ENCODE data around the gene GRAMD2B. TPM values are rescaled to one million over a fixed set of nuclear protein-coding genes. Genes with fewer than 3 reads are reported as not detected.
"Not testable (repeated sequence)": the region's sequence is repeated elsewhere in the genome, so short reads cannot be mapped to it uniquely, and the experiment has no call there.

The GRAMD2B gene
- total RNA-seq, 2 experiments from 2014 or later = 9.3 to 10.1 TPM

- ChIA-PET CTCF (no interaction called here), POLR2A (no interaction called here)
These were observed 20.3 kb upstream of the GRAMD2B start for GRCh38 chr5:126402621-126403555.

DNA sequence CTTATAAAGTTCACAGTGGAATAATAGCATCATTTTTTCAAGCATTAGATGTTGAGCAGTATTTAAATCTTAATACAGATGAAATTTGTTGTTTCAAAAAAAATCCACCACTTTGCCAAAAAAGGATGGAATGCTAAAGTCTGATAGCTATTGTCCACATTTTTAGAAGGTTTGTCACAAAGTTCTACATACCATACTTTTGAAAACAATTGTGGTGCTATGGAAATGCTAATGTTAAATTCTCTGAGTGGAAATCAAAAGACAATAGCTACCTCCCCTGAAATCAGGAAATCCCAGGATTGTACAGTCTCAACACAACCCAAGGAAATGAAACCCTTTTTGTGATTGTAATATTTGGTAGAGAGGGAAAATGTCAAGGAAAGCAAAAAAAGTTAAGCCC is 19.3 kb upstream of the GRAMD2B start:
- ChIA-PET POLR2A (no interaction called here), CTCF (no interaction called here)

DNA sequence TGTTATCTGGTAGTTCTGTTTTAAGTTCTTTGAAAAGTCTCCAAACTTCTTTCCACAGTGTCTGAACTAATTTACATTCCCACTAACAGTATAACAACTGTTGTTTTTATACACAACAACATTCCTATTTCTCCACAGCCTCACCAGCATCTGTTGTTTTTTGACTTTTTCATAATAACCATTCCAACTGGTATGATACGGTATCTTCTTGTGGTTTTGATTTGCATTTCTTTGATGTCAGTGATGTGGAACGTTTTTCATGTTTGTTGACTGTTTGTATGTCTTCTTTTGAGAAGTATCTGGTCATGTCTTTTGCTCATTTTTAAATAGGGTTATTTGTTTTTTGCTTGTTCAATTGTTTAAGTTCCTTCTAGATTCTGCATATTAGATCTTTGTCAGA is 12.6 kb upstream of the GRAMD2B start:
- CTCF ChIA-PET = no interaction called here

GRCh38 chr5:126413856-126414255 is 9.4 kb upstream of the GRAMD2B start:
- CTCF ChIA-PET = interaction anchor here (1.1 kb wide), 1 partner anchor 86 kb away, joined by 3 read pairs; no protein-coding TSS in a partner anchor
- POLR2A ChIA-PET = no interaction called here

More for the DNA sequence above, 12.6 kb upstream of the GRAMD2B start:
- POLR2A ChIA-PET = no interaction called here

GRCh38 chr5:126414874-126415502 is 8.2 kb upstream of the GRAMD2B start:
- CTCF ChIA-PET = no interaction called here
- POLR2A ChIA-PET = no interaction called here

- CTCF ChIA-PET = no interaction called here
- POLR2A ChIA-PET = no interaction called here
These were observed 7.4 kb upstream of the GRAMD2B start for GRCh38 chr5:126415789-126416188.

DNA sequence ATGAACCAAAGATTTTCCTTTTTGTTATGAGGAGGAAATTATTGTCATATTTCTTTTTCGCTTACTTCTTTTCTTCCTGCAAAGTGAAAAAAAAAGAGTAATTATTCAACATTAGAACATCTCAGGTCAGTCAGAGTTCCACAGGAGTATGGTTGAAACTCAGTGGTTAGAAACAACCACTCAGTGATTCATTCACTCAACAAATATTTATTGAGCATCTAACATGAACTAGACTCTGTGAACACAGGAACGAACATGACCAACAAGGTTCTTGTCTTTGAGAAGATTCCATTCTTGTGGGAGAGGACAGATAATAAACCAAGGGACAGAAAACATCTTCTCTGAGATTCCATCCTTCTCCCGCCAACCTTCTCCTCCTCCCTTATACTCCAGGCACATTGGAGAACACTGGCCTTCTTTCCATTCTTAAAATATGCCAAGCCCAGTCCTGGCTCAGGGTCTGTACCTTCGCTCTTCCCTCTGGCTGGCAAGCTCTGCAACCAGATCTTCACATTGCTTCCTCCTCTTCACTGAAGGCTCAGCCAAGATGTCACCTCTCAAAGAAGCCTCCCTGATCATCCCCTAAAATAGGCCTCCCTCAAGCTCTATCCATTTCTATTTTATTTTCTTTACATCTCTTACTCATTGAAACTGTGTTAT is 6.8 kb upstream of the GRAMD2B start:
- CTCF ChIA-PET = no interaction called here
- POLR2A ChIA-PET = no interaction called here

DNA sequence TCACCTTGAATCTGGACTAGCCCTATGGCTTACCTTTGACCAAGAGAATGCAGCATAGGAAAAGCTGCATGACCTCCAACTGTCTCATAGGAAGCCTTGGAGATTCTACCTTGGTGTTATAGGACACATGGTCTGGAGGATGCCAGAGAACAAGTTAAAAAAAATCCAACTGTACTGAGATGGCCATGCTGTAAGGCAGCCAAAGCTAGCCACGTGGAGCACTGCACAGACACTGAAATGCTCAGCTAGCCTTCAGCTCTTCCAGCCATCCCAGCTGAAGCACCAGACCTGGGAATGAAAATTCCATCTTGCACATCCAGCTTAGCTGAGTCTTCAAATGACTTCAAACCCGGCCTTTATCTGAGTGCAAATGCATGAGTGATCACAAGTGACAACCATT is 6.0 kb upstream of the GRAMD2B start:
- POLR2A ChIA-PET = no interaction called here
- CTCF ChIA-PET = no interaction called here

DNA sequence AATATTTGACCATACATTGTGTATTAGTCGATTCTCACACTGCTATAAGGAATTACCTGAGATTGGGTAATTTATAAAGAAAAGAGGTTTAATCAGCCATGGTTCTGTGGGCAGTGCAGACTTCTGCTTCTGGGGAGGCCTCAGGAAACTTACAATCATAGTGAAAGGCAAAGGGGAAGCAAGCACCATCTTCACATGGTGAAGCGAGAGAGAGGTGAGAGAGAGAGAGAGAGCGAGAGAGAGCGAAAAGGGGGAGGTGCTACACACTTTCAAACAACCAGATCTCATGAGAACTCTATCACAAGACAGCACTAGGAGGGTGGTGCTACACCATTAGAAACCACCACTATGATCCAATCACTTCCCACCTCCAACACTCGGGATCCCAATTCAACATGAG is 4.1 kb upstream of the GRAMD2B start:
- CTCF ChIA-PET = interaction anchor here (1.0 kb wide), 1 partner anchor 18 kb away, joined by 3 read pairs; no protein-coding TSS in a partner anchor
- POLR2A ChIA-PET = no interaction called here

DNA sequence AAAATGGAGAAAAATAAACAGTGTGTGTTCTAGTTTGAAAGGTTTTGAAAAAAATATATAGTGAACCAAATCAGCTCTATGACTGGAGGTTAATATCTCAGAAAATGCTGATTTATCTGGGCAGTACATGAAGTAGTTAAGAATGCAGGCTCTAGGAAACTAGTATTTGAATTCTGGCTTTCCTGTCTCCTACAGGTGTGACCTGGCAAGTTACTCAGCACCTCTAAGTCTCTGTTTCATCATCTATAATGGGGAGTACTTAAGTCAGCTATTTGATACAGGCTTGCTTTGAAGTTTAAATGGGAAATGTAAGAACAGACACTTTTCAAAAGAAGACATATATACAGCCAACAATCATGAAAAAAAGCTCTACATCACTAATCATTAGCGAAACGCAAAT is 5.2 kb downstream of the GRAMD2B start:
- POLR2A ChIA-PET = no interaction called here
- CTCF ChIA-PET = no interaction called here

DNA sequence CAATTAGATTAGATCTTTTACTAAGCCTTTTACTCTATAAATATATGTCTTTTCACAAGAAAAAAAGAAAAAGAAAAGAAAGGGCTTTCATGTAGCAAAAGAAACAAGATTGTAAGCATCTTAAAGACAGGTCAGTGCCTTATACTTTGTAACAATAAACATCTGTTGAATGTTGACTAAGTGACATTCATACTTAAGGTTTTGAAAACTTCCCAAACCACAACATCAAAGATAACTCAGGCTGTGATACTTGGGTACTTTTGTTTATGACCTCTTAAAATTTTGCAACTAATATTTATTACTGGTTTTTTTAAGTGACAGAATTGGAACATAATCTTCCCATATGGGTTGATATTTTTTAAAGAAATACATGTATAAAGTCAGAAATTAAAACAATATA is 7.4 kb downstream of the GRAMD2B start:
- ChIA-PET CTCF (no interaction called here), POLR2A (no interaction called here)

DNA sequence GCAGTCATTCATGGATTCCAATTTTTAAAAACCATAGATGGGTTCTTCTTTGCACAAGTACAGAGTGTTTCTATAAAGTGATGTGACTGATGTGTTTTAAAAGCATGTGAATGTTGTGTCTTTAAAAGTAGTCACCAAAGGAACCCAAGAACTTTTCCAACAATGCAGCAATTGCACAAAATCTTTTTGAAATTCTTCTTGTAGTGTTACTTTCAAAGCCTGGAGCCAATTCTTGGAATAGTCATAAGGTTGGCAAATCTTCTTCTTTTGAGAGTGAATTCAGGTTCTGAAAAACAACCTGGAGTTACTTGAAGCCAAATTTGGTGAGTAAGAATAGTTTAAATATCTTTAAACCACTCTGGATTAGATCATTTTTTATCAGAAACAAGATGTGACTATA is 10.5 kb downstream of the GRAMD2B start:
- ChIA-PET CTCF (interaction anchor here (1.1 kb wide), 1 partner anchor 10 kb away, joined by 3 read pairs; the partner anchor contains the start of gene GRAMD2B), POLR2A (no interaction called here)

DNA sequence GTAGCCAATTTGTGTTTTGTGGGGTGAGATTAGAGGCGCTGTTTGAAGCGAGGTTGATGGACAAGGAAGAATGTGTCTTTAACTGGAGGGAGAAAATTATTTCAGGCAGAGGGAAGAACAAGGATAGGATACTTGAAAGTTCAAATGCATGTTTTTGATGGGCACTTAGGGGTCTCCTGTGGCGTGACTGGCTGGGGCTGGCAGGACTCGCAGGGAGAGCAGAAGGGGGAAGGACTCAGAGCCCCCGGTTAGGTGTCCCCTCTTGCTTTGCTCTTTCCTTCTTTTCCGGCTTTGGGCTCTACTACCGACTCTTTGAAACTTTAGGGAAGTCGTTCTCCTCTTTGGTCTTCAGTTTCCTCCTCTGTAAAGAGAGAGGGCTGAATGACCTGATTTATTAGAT is 12.1 kb downstream of the GRAMD2B start:
- ChIA-PET POLR2A (no interaction called here), CTCF (no interaction called here)

DNA sequence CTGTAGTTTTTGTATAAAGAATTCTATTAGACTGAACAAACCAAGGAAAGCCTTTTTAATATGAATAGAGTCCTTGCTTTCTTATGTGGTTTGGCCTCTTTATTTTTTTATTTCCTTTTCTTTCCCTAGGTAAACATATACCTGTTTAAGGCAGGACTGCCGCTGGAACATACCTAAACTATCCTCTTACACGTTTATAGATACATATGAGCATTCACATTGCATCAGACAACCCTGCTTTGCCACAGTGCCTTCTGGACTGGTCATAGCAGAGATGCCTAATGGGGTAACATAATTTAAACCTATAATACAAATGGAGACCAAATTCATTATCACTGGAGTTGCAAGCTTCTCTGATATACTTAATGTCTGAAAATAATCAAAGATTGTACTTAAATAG is 12.5 kb downstream of the GRAMD2B start:
- ChIA-PET CTCF (no interaction called here), POLR2A (no interaction called here)

GRCh38 chr5:126437721-126438120 is 14.5 kb downstream of the GRAMD2B start:
- CTCF ChIA-PET = interaction anchor here (0.9 kb wide), 1 partner anchor 18 kb away, joined by 3 read pairs; no protein-coding TSS in a partner anchor

GRCh38 chr5:126438267-126438666 is 15.1 kb downstream of the GRAMD2B start:
- ChIA-PET POLR2A (interaction anchor here (0.5 to 1.8 kb wide), 5 partner anchors 8 to 43 kb away, joined by 3 to 9 read pairs (median 5); partner anchors contain the start of gene GRAMD2B), CTCF (interaction anchor here (0.8 kb wide), 1 partner anchor 13 kb away, joined by 3 read pairs; no protein-coding TSS in a partner anchor)

More at GRCh38 chr5:126437721-126438120, 14.5 kb downstream of the GRAMD2B start:
- POLR2A ChIA-PET = interaction anchor here (1.1 to 1.8 kb wide), 3 partner anchors 9 to 15 kb away, joined by 5 to 9 read pairs (median 6); partner anchors contain the start of gene GRAMD2B

DNA sequence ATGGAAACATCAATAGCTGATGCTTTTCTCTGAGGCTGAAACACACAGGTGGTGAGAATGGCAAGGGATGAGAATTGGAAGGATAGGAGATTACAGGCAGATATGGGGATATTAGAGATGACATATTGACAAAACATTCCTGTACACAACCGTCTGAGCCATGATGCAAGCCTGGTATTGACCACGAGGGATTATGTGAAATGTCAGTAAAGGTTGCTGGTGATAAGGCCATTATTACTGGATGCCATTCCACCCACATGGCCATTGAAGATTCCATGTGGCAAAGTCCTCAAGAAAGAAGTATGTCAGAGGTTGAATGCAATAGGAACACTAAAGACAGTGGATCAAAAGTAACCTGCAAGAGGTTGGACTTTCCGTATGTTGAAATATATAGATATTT is 15.7 kb downstream of the GRAMD2B start:
- ChIA-PET POLR2A (interaction anchor here (0.5 to 1.8 kb wide), 5 partner anchors 7 to 56 kb away, joined by 3 to 9 read pairs (median 5); partner anchors contain the start of gene GRAMD2B), CTCF (interaction anchor here (0.8 kb wide), 1 partner anchor 12 kb away, joined by 3 read pairs; no protein-coding TSS in a partner anchor)

DNA sequence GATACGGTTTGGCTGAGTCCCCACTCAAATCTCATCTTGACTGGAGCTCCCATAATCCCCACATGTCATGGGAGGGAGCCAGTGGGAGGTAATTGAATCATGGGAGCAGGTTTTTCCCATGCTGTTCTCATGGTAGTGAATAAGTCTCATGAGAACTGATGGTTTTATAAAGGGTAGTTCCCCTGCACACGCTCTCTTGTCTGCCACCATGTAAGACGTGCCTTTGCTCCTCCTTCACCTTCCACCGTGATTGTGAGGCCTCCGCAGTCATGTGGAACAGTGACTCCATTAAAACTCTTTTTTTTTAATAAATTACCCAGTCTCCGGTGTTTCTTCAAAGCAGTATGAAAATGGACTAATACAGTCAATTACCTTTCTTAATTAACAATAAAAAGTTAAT is 16.5 kb downstream of the GRAMD2B start:
- POLR2A ChIA-PET = not testable (repeated sequence)

DNA sequence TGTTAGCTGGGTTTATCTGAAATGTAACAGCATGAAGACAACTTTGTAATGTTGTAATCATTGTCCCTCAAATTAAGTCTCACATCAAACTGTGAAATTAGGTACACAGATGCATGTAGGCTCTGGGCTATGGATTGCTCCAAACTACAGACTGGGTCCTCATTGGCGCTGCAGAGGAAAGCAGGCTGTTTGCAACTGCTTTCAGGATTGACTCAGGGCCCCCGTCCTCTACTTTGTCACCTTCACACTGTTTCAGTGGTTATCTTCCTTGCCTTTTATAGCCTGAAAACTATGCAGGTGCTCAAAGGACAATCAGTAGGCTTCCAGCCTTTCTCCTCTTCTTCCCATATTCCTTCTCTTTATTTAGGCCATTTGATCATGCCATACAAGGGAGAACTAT is 18.0 kb downstream of the GRAMD2B start:
- CTCF ChIA-PET = no interaction called here
- POLR2A ChIA-PET = no interaction called here

More for the DNA sequence above, 16.5 kb downstream of the GRAMD2B start:
- CTCF ChIA-PET = interaction anchor here (0.6 kb wide), 1 partner anchor 101 kb away, joined by 3 read pairs; no protein-coding TSS in a partner anchor

DNA sequence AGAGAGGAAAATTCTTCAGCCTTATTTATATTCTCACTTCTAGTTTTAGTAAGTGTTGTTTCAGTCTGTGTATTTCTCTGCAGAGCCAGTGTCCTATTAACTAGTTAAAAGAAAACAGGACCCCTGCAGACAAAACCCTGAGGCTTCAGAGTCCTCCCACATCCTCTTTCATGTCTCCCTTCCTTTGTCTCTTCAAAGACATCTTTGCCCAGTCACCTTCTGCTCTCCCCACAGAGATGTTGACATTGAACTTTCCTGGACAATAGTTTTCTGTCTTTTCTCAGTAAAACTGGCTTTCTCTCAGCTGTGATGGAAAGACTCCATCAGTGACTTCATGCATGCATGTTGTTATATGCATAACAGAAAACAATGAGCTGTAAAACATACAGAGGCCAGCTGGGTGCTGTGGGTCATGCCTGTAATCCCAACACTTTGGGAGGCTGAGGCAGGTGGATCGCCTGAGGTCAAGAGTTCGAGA is 20.2 kb downstream of the GRAMD2B start:
- POLR2A ChIA-PET = no interaction called here
- CTCF ChIA-PET = interaction anchor here (0.7 kb wide), 1 partner anchor 38 kb away, joined by 3 read pairs; no protein-coding TSS in a partner anchor

All from activated CD8-positive, alpha-beta memory T cell treated with anti-CD3 and anti-CD28 coated beads for 36 hours (primary cell).